HepG2 (cell line): ENCODE results near the gene BIRC3. TPM values are rescaled to one million over a fixed set of nuclear protein-coding genes. Genes with fewer than 3 reads are reported as not detected.
A peak's percentile ranks its signal among the peaks of the same experiment; 100 is the strongest.

Experiments used
- FOXC1 ChIP-seq: sonication (generic); formaldehyde crosslinking; IDR thresholded peaks from 2 replicates; pipeline ENCODE4 v1.8.0; 2022; ENCODE audit warnings: mild to moderate bottlenecking, missing genetic modification reagents, borderline replicate concordance
- IKZF5 ChIP-seq: IDR thresholded peaks from 2 replicates; pipeline ENCODE4 v1.6.1; 2018; ENCODE audit warnings: missing genetic modification reagents, mild to moderate bottlenecking, missing compliant biosample characterization
- KLF16 ChIP-seq, 2 experiments: sonication (generic) in 1 of 2; formaldehyde crosslinking in 1 of 2; IDR thresholded peaks; 2 replicates each; pipeline versions ENCODE4 v1.6.1 to v1.8.0; 2016 to 2023; ENCODE audit warnings: missing genetic modification reagents in 2 of 2, missing compliant biosample characterization in 1 of 2
- MXI1 ChIP-seq: IDR thresholded peaks from 3 replicates; pipeline ENCODE4 v1.6.1; 2012; ENCODE audit warnings: low read depth, low read length, inconsistent platforms, borderline replicate concordance
- NPAS2 ChIP-seq: sonication (generic); formaldehyde crosslinking; IDR thresholded peaks from 2 replicates; pipeline ENCODE4 v1.8.0; 2022; ENCODE audit warnings: mild to moderate bottlenecking, missing genetic modification reagents, borderline replicate concordance
- RBM22 ChIP-seq: fragments of 200-400 bp; formaldehyde crosslinking; optimal IDR thresholded peaks from 2 replicates; pipeline ENCODE3; 2017; ENCODE audit warnings: mild to moderate bottlenecking, low read length, moderate library complexity
- SALL2 ChIP-seq: sonication (generic); formaldehyde crosslinking; IDR thresholded peaks from 2 replicates; pipeline ENCODE4 v1.8.1; 2023; ENCODE audit warnings: mild to moderate bottlenecking, missing genetic modification reagents, inconsistent platforms
- SCMH1 ChIP-seq: sonication (generic); formaldehyde crosslinking; IDR thresholded peaks from 2 replicates; pipeline ENCODE4 v1.9.0; 2021; ENCODE audit warnings: missing genetic modification reagents, mild to moderate bottlenecking, borderline replicate concordance
- ZBTB38 ChIP-seq: sonication (generic); formaldehyde crosslinking; IDR thresholded peaks from 2 replicates; pipeline ENCODE4 v1.5.1; 2020; ENCODE audit warnings: mild to moderate bottlenecking, missing genetic modification reagents
- ZKSCAN5 ChIP-seq: sonication (generic); formaldehyde crosslinking; IDR thresholded peaks from 2 replicates; pipeline ENCODE4 v1.5.1; 2020; ENCODE audit warnings: mild to moderate bottlenecking, missing genetic modification reagents
- ZNF207 ChIP-seq: fragments of 450-650 bp; IDR thresholded peaks from 2 replicates; pipeline ENCODE4 v1.6.1; 2016; ENCODE audit warnings: antibody characterized with exemption, borderline replicate concordance
- ZNF354B ChIP-seq: sonication (generic); formaldehyde crosslinking; IDR thresholded peaks from 2 replicates; pipeline ENCODE4 v1.8.0; 2022; ENCODE audit warnings: mild to moderate bottlenecking, missing genetic modification reagents
- ZNF383 ChIP-seq: sonication (generic); formaldehyde crosslinking; IDR thresholded peaks from 2 replicates; pipeline ENCODE4 v1.4.0; 2020; ENCODE audit warnings: missing genetic modification reagents, mild to moderate bottlenecking, borderline replicate concordance
- ZNF503 ChIP-seq: sonication (generic); formaldehyde crosslinking; IDR thresholded peaks from 2 replicates; pipeline ENCODE4 v1.4.0; 2020; ENCODE audit warnings: missing genetic modification reagents
- ZNF589 ChIP-seq: sonication (generic); formaldehyde crosslinking; conservative IDR thresholded peaks from 2 replicates; pipeline ENCODE4 v1.8.0; 2022; ENCODE audit warnings: mild to moderate bottlenecking, moderate library complexity, missing genetic modification reagents
- polyA plus RNA-seq, 8 experiments: library from polyadenylated mRNA; depleted of rRNA in 3 of 8; stranded (reverse) in 7 of 8; unstranded in 1 of 8; fragments of >200 nt; fragmentation: Illumina TruSeq in 4 of 8; extraction: Trizol in 4 of 8; gene quantifications; 2 replicates each; pipeline versions ENCODE4 v1.2.1 to v1.2.3, GENCODE V29; 2011 to 2016; ENCODE audit warnings: low read depth in 4 of 8, missing spikeins in 1 of 8, mixed read lengths in 1 of 8; ENCODE audit not compliant: insufficient read depth in 1 of 8
- total RNA-seq, 5 experiments: library from RNA; depleted of rRNA; stranded (reverse); fragments of >200 nt; fragmentation: Illumina TruSeq; extraction: Trizol; gene quantifications; 2 replicates each; pipeline ENCODE4 v1.2.3, GENCODE V29; 2016; ENCODE audit warnings: low read depth in 1 of 5
- TF ChIP-seq, protein P1 (sequence below): sonication (generic); formaldehyde crosslinking; IDR thresholded peaks from 2 replicates; pipeline ENCODE4 v1.8.0; 2022; ENCODE audit warnings: mild to moderate bottlenecking, missing genetic modification reagents, borderline replicate concordance
- TF ChIP-seq, protein P2 (sequence below): sonication (generic); formaldehyde crosslinking; IDR thresholded peaks from 2 replicates; pipeline ENCODE4 v1.8.0; 2022; ENCODE audit warnings: low read depth, missing genetic modification reagents

The BIRC3 gene
- total and polyA plus RNA-seq, 2 of the 13 experiments (the other 11 are each of a cell fraction or from before 2014, with no cell fraction given), result 0.41 to 4.2 TPM

DNA sequence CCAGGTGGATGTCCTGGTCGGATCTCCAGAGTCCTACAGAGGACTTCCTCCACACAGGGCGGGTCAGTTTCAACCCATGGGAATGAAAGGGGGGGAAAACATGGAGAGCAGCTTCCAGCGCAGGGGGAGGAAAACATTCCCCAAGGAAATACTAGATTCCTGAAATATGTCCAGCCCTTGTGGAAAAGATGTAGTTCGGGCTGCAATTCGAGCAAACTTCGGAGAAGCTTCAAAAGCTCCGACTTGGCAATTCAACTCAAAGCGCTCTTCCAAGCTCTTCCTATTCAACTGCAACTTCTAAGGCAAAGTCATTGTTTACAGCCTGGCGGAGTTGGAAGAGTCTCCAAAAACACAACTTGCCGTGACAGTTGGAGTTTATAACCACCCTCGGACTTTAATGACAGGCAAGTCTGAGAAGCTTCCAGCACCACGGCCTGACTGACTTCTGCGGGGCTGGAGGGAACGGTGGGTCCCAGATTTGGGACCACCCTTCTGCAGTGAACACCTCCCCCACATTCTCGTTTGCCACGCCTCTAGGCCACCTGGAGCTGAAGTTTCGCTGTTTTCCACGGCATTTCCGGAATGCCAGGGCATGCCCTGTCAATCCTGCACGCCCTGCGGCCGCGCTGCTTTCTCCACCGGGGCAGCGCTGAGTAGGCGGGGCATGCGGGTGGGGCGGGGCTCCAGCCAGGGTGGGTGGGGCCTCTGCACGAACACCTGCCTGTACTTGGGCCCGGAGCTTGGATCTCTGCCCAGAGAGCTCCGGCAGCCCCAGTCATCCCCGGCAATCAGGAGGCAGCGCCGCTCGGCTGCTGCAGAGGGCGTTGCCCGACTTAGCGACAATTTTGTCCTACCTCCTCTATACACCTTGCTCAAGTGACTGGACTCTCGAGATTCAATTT is 49.0 kb upstream of the BIRC3 start (continued):
- no peak for TF ChIP-seq ZNF503 (CRISPR knock-in tag)
- no peak for TF ChIP-seq ZNF207
- TF ChIP-seq RBM22, result no peak
- no peak for TF ChIP-seq ZNF354B (CRISPR knock-in tag)
- no peak for TF ChIP-seq SALL2 (CRISPR knock-in tag)
- TF ChIP-seq ZNF589 (CRISPR knock-in tag), result no peak
- TF ChIP-seq ZNF383, result no peak
- no peak for TF ChIP-seq FOXC1 (CRISPR knock-in tag)
- TF ChIP-seq SCMH1 (CRISPR knock-in tag), result no peak
- no peak for TF ChIP-seq IKZF5 (CRISPR knock-in tag)
- TF ChIP-seq, protein P1, sequence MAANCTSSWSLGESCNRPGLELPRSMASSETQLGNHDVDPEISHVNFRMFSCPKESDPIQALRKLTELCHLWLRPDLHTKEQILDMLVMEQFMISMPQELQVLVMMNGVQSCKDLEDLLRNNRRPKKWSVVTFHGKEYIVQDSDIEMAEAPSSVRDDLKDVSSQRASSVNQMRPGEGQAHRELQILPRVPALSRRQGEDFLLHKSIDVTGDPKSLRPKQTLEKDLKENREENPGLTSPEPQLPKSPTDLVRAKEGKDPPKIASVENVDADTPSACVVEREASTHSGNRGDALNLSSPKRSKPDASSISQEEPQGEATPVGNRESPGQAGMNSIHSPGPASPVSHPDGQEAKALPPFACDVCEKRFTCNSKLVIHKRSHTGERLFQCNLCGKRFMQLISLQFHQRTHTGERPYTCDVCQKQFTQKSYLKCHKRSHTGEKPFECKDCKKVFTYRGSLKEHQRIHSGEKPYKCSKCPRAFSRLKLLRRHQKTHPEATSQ (CRISPR knock-in tag), result no peak
- no peak for TF ChIP-seq ZKSCAN5 (CRISPR knock-in tag)
- TF ChIP-seq, protein P2, sequence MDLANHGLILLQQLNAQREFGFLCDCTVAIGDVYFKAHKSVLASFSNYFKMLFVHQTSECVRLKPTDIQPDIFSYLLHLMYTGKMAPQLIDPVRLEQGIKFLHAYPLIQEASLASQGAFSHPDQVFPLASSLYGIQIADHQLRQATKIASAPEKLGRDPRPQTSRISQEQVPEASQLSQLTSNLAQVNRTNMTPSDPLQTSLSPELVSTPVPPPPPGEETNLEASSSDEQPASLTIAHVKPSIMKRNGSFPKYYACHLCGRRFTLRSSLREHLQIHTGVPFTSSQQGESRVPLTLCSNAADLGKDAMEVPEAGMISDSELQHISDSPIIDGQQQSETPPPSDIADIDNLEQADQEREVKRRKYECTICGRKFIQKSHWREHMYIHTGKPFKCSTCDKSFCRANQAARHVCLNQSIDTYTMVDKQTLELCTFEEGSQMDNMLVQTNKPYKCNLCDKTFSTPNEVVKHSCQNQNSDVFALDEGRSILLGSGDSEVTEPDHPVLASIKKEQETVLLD (CRISPR knock-in tag), result no peak
- peak; percentile 34; the same call in 1 of the 2 replicates for TF ChIP-seq ZBTB38 (CRISPR knock-in tag)
- peak; percentile 78; the same call in 2 of the 3 replicates for TF ChIP-seq MXI1
- TF ChIP-seq KLF16 (CRISPR knock-in tag; IDR thresholded peaks at IDR 0.05), result 0 out of 4 replicates have a peak, but pooled peaks of 1 of the 2 experiments have one; percentile 13
- TF ChIP-seq NPAS2 (CRISPR knock-in tag), result no peak
